Memory B cell (primary cell): ENCODE measurements around the gene RIPK4.

Experiments used
- ATAC-seq: fragments of 150-1000 bp; cut with Tn5 transposase; 2 replicates; pipeline ENCODE4 v1.10.0; 2021; ENCODE audit warnings: low read depth, mild to moderate bottlenecking, moderate library complexity
- DNase-seq, 2 donors: peaks; one replicate each; pipeline ENCODE4 v3.0.0; 2022; ENCODE audit warnings: low spot score in 2 of 2
- H3K27ac Mint-ChIP-seq: one replicate; pipeline ENCODE4 v1.8.0; 2022; ENCODE audit warnings: mild to moderate bottlenecking, moderate library complexity, mixed read lengths
- H3K27me3 Mint-ChIP-seq: one replicate; pipeline ENCODE4 v1.8.0; 2022; ENCODE audit warnings: mixed read lengths
- H3K36me3 Mint-ChIP-seq: one replicate; pipeline ENCODE4 v1.8.0; 2022; ENCODE audit warnings: mild to moderate bottlenecking, mixed read lengths
- H3K4me1 Mint-ChIP-seq: one replicate; pipeline ENCODE4 v1.8.0; 2022; ENCODE audit warnings: mixed read lengths
- H3K4me3 Mint-ChIP-seq: one replicate; pipeline ENCODE4 v1.8.0; 2022; ENCODE audit warnings: mild to moderate bottlenecking, moderate library complexity, mixed read lengths
- H3K9me3 Mint-ChIP-seq: one replicate; pipeline ENCODE4 v1.8.0; 2022; ENCODE audit warnings: mixed read lengths

Gene RIPK4

DNA sequence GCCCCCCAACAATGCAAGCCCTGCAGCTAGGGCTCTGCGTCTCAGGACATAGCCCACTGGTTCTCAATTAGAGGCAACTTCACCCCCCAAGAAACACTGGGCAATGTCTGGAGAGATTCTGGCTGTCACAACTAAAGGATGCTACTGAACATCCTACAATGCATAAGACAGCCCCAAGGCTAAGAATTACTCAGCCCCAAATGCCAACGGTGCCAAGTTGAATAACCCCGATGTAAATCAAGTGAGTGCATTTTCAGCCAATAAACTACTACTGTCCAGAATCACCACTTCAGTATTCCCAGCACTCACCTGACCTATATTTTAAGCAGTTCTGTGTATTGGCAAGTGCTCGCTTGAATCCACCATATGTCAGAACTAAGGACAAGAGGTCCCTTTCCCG, 6.9 kb downstream of the RIPK4 start:
- no peaks in the 10 kb centered on the region for H3K36me3 Mint-ChIP-seq
- DNase-seq, result no peak
- peaks cover 6% of the 10 kb centered on the region for H3K4me1 Mint-ChIP-seq
- H3K4me3 Mint-ChIP-seq, result no peak overlapping the region
- no peak overlapping the region for H3K27ac Mint-ChIP-seq
- no peak for ATAC-seq
- peaks cover 39% of the 10 kb centered on the region for H3K27me3 Mint-ChIP-seq
- no peaks in the 10 kb centered on the region for H3K9me3 Mint-ChIP-seq

DNA sequence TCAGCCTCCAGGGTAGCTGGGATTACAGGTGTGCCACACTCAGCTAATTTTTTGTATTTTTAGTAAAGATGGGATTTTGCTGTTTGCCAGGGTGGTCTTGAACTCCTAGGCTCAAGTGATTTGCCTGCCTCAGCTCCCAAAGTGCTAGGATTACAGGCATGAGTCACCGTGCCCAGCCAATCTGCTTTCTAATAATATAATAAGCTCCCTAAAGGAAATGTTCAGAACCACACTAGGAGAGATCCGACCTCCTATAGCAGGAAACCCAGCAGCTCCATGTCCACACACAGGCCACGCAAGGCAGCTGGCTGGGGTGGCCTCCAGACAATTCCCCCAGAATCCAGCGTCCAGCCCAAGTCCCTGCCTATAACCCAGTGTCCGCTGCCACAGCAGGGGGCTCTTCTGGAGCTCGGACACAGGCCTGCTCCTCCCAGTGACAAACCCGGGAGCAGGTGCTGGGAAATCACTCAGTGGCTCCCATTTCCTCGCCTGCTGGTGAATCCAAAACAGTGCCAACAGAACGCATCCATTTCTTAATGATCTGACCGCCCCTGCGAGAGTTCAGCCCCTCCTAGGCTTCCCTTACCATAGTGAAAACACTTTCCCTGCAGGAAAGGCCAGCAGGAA, 7.5 kb downstream of the RIPK4 start:
- ATAC-seq, result no peak
- Mint-ChIP-seq H3K36me3 (no peaks in the 10 kb centered on the region), H3K4me3 (no peak overlapping the region), H3K27ac (no peak overlapping the region), H3K4me1 (peaks cover 6% of the 10 kb centered on the region), H3K27me3 (peaks cover 35% of the 10 kb centered on the region), H3K9me3 (no peaks in the 10 kb centered on the region)
- DNase-seq, result no peak

DNA sequence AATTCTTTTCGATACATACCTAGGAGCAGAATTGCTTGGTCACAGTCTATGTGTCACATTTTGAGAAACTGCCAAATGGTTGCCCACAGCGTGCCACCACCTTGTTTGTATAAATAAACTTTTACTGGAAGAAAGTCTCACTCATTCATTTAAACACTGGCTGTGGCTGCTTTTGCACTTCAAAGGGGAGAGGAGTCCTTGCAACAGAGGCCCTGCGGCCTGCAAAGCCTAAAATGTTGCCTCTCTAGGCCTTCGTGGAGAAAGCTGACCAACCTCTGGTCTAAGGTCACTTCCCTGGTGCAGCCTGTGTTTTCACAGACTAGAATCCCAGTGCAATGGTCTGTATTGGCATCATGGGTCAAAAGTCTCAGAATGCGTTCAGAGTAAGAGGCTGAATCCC, 8.3 kb downstream of the RIPK4 start:
- Mint-ChIP-seq H3K4me3 (no peak overlapping the region), H3K27ac (no peak overlapping the region), H3K27me3 (peaks cover 33% of the 10 kb centered on the region), H3K36me3 (no peaks in the 10 kb centered on the region), H3K9me3 (no peaks in the 10 kb centered on the region), H3K4me1 (peaks cover 6% of the 10 kb centered on the region)
- ATAC-seq (no peak), DNase-seq (no peak)

DNA sequence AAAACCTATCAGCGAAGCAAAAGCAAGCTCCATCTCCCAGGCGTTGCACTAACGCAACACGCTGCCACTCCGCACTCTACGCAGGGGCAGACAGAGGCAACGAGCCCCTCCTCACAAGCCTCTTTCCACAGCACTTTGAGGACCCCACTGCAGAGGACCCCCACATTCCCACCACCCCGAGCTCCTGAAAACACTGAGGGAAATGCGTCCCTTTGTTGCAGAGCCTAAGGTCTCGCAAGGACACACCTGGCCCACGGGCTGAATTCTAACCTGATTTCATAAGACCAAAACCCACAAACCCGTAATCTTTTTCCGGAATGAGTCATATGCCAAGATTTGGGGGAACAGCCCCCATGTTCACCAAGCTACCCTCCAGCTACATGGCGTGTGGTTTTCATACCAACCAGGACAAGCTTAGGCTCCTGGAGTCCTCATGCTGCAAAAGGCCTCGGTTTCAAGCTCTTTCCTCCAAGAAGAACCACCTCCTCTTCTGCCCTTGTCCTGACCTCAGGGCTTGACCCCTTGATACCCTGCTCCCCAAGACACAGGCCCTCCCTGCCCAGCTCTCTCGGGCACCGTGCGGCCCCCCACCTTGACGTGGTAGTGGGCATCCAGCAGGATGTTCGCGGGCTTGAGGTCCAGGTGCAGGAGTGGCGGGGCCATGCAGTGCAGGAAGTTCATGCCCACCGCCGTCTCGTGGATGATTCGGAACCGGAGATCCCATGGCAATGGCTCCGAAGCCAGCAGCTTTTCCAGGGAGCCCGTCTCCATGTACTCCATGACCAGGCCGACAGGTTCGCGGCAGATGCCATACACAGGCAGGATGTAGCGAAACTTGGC, 10.7 kb downstream of the RIPK4 start:
- no peak overlapping the region for H3K4me3 Mint-ChIP-seq
- DNase-seq (no peak), ATAC-seq (no peak)
- H3K27me3 Mint-ChIP-seq, result peaks cover 28% of the 10 kb centered on the region
- no peak overlapping the region for H3K27ac Mint-ChIP-seq
- H3K9me3 Mint-ChIP-seq, result no peaks in the 10 kb centered on the region
- H3K4me1 Mint-ChIP-seq, result peaks cover 3% of the 10 kb centered on the region
- no peaks in the 10 kb centered on the region for H3K36me3 Mint-ChIP-seq

DNA sequence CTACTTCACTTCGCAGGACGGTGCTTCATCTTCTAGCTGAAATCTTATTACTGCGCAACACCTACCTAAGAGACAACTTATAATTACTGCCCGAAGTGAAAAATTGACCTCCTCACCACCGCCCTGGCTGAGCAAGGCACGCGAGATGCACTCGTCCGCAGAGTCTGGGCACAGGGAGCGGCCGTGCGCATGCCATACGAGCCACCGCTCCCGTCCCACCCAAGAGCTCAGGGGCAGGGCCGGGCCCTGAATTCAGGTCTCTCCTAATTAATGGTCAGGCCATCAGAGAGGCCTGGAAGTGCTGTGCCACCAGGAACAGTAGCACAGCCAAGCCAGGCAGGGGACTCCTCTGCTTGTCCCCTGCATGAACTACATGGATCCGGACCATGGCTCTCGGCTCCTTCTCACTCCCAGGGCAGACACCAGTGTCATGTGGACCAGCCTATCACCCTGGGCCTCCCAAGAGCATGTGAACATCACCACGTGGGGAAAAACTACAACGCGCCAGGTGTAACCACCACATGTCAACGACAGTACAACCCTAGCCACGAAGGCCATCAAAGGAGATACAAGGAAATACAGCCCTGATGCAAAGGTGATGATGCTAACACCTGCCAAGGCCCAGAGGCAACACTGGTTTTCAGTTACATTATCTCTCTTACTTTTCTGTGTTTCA, 11.5 kb downstream of the RIPK4 start:
- Mint-ChIP-seq H3K4me3 (no peak overlapping the region), H3K36me3 (no peaks in the 10 kb centered on the region), H3K27ac (no peak overlapping the region), H3K27me3 (peaks cover 21% of the 10 kb centered on the region), H3K9me3 (no peaks in the 10 kb centered on the region), H3K4me1 (no peaks in the 10 kb centered on the region)
- ATAC-seq (no peak), DNase-seq (no peak)

DNA sequence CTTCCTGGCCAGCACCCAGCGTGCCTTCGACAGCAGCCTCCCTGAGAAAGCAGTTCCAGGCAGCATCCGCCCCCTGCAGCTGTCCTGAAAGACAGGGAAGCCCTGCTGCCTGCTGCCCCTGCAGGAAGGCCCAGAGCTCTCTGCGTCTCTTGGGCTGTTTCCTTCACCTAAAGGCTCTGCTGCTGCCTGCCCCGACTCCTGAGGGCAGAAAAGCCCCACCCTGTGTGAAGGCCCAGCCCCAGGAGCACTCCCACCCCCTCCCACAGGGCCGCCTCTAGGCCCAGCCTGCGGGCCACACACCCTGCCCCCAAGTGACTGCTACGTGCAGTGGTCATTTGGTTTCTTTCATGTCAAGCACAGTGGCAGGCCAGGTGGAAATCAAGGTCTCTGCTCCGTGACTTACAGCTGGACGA, 12.4 kb downstream of the RIPK4 start:
- Mint-ChIP-seq H3K36me3 (no peaks in the 10 kb centered on the region), H3K27me3 (peaks cover 13% of the 10 kb centered on the region), H3K27ac (no peak overlapping the region), H3K4me1 (no peaks in the 10 kb centered on the region), H3K9me3 (no peaks in the 10 kb centered on the region), H3K4me3 (no peak overlapping the region)
- ATAC-seq (no peak), DNase-seq (no peak)

DNA sequence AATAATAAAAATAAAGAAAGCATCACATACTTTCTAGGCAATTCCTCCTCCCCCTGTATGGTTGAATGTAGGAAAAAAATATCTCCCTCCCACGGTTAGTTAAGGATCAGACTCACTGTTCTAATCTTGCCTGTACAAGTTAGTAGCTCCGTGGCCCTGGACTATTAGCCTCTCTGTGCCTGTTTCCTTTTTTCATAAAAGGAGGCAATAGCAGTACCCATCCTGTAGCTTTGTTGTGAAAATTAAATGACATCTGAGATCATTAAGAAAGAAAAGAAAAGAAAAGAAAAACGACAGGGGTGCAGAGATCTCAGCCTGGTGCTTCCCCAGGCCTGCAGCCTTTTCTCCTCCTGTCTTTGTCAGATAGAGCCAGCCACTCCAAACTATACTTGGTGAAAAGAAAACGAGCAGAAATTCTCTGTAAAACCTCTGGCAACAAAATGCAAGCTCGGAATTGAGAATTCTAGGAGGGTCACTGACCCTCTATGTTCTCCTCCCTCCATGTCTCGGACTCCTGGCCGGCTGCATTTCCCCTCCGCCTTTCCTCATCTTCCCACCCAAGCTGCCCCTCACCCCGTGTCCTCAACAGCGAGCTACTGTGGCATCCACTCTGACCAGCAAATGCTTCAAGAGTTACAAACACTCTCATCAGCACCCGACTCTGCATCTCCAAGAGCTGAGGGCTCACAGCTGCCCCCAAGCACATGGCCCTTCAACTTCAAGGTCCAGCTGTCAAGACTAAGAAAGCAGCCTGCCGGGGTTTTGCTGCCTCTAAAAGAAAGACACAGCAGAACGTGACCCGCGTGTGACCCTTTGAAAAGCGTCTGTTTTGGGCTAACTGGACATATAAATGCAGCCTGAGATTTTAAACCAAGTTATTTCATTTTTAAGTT, 13.6 kb downstream of the RIPK4 start:
- Mint-ChIP-seq H3K4me1 (no peaks in the 10 kb centered on the region), H3K36me3 (no peaks in the 10 kb centered on the region), H3K4me3 (no peak overlapping the region), H3K9me3 (no peaks in the 10 kb centered on the region), H3K27me3 (peaks cover 7% of the 10 kb centered on the region), H3K27ac (no peak overlapping the region)
- DNase-seq (no peak), ATAC-seq (no peak)

DNA sequence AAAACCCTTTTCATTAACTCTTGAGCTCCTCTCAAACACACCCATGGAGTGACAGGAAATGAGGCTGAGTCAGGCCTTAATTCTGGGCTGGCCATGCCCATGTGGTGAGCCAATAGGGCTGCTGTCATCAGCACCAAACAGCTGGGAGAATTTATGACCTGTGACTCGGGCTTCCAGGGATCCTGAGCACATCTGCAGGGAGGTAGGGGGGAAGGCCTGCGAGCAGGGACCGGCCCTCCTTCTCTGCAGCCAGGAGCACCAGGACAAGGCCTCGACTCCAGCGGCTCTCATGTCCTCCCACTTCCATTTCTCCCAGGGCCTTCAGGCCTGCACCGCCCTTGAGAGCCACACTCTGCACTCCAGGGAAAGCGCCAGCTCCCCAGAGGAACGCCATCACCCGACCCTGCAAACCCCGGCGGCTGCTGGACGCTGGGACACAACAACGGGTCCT, 14.6 kb downstream of the RIPK4 start:
- H3K4me3 Mint-ChIP-seq, result no peak overlapping the region
- H3K36me3 Mint-ChIP-seq, result no peaks in the 10 kb centered on the region
- no peak for ATAC-seq
- H3K9me3 Mint-ChIP-seq, result no peaks in the 10 kb centered on the region
- no peaks in the 10 kb centered on the region for H3K4me1 Mint-ChIP-seq
- H3K27me3 Mint-ChIP-seq, result peaks cover 5% of the 10 kb centered on the region
- DNase-seq, result no peak
- H3K27ac Mint-ChIP-seq, result no peak overlapping the region

DNA sequence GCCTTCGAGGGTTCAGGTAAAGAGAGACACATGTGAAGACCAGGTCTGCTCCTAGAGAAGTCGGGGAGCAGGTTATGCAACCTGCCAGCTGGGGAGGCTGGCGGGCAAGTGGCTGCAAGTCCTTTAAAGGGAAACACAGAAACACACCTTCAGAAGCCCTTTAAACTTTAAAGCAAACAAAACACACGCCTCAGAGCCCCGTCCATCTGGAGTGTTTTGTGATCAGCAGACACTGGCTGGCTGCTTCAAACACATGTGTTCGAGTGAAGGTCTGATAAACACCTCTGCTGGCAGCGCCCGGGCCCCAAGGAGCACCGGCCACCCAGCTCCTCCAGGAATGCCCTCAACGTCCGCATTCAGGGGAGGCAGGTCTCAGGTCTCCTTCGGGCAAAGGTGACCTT, 15.2 kb downstream of the RIPK4 start:
- Mint-ChIP-seq H3K4me3 (no peak overlapping the region), H3K27ac (no peak overlapping the region), H3K27me3 (peaks cover 8% of the 10 kb centered on the region), H3K9me3 (no peaks in the 10 kb centered on the region), H3K36me3 (no peaks in the 10 kb centered on the region), H3K4me1 (no peaks in the 10 kb centered on the region)
- DNase-seq (no peak), ATAC-seq (no peak)

DNA sequence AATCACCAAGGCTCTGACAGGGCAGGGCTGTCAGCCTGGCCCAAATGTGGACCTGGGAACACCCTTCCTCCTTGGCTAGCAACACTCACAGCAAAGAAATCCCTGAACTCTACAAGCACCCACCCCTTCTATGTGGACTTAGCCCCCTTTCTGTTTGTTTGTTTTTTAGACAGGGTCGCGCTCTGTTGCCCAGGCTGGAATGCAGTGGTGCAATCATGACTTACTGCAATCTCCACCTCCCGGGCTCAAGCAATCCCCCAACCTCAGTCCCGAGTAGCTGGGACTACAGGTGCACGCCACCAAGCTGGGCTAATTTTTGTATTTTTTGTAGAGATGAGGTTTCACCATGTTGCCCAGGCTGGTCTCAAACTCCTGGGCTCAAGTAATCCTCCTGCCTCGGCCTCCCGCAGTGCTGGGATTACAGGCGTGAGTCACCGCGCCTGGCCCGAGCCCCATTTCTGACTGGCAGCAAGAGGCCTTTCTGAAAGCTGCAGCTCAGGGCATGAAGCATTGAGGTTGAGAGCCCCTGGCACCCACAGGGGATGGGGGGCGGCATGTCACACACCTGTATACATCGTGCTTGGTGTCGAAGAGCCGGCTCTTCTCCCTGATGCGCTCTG, 16.2 kb downstream of the RIPK4 start:
- no peaks in the 10 kb centered on the region for H3K36me3 Mint-ChIP-seq
- peaks cover 8% of the 10 kb centered on the region for H3K27me3 Mint-ChIP-seq
- H3K4me3 Mint-ChIP-seq, result no peak overlapping the region
- H3K27ac Mint-ChIP-seq, result no peak overlapping the region
- no peak for DNase-seq
- no peak for ATAC-seq
- H3K9me3 Mint-ChIP-seq, result no peaks in the 10 kb centered on the region
- H3K4me1 Mint-ChIP-seq, result no peaks in the 10 kb centered on the region

DNA sequence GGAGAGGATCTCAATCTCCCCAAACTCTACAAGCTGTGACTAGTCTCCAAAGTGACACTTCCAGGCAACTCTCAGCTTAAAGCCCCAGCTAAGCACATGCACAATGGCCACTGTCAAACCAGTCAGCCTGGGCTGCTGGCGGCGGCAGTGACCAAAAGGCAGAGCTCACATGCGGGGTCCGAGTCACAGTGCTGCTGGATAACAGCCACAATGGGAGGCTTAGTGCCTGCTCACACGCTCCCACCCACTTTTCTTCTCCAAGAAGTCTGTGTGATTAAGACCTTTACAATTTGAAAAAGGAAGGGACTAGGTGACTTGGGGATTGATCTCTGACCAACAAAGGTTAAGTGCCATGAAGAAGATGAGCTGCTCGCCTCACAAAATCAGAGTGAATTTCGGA, 16.8 kb downstream of the RIPK4 start:
- Mint-ChIP-seq H3K9me3 (no peaks in the 10 kb centered on the region), H3K27me3 (peaks cover 8% of the 10 kb centered on the region), H3K4me1 (no peaks in the 10 kb centered on the region), H3K27ac (no peak overlapping the region), H3K4me3 (no peak overlapping the region), H3K36me3 (no peaks in the 10 kb centered on the region)
- ATAC-seq, result no peak
- no peak for DNase-seq

DNA sequence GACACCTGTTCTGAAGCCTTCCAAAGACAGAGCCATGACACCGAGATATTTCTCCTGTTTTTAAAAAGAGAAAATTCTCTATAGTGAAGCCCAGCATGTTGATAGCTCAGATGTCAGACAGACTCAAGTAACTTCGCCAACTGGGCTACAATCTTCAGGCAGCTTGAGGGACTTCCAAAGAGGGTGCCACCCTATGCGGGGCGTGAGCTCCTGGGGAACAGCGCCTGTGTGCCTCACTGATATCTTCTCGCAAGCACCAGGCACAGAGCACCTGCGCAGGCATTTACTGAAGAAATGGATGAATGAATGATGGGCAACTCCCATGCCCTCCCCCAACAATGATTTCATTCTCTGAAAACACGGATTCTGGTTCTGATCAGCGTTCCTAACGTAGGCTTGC, 17.6 kb downstream of the RIPK4 start:
- ATAC-seq (no peak), DNase-seq (no peak)
- no peaks in the 10 kb centered on the region for H3K4me1 Mint-ChIP-seq
- no peak overlapping the region for H3K4me3 Mint-ChIP-seq
- H3K27ac Mint-ChIP-seq, result no peak overlapping the region
- H3K36me3 Mint-ChIP-seq, result no peaks in the 10 kb centered on the region
- no peaks in the 10 kb centered on the region for H3K9me3 Mint-ChIP-seq
- peaks cover 8% of the 10 kb centered on the region for H3K27me3 Mint-ChIP-seq

DNA sequence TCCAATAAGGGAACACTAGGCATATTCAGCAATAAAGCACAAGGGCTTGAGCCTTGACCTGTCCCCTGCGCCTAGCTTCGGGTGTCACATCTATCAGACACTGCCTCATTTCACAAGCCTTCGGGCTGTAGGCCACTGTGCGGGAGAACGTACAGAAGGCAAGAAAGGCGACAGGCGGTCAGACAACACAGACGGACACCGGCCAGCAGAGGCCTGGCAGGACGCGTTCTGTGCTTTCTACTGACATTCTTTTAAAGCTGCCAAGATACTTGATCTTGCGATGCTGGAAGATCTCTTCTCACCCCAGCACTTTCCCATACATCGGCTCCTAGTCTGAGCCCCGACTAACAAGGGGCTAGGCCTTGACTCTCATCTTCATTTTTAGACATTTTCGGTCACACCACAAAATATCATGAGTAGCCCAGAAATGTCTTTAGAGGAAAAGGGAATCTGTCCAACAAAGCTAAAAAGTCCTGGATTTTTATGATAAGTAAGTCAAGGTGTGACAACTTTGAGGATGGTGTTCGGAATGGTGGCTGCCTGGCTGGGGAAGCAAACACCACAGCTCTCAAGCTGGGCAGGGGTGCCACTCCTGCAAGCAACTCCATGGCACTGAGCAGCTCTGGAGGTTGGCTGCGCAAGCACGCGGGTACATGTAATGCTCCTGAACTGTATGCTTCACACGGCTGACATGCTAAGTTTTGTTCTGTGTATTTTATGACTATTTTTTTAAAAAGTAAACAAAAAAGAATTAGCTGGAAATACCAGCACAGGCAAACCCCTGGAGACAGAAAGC, 18.7 kb downstream of the RIPK4 start:
- DNase-seq (no peak), ATAC-seq (no peak)
- Mint-ChIP-seq H3K9me3 (no peaks in the 10 kb centered on the region), H3K4me3 (no peak overlapping the region), H3K27me3 (peaks cover 6% of the 10 kb centered on the region), H3K27ac (no peak overlapping the region), H3K36me3 (no peaks in the 10 kb centered on the region), H3K4me1 (no peaks in the 10 kb centered on the region)
